Measurements from ENCODE around the gene MYBPC2. TPM values are rescaled to one million over a fixed set of nuclear protein-coding genes. Genes with fewer than 3 reads are reported as not detected.
A peak's percentile ranks its signal among the peaks of the same experiment; 100 is the strongest.

MYBPC2 gene
- total RNA-seq, 2 experiments from 2014 or later, result 0.08 TPM; not detected in 1

DNA sequence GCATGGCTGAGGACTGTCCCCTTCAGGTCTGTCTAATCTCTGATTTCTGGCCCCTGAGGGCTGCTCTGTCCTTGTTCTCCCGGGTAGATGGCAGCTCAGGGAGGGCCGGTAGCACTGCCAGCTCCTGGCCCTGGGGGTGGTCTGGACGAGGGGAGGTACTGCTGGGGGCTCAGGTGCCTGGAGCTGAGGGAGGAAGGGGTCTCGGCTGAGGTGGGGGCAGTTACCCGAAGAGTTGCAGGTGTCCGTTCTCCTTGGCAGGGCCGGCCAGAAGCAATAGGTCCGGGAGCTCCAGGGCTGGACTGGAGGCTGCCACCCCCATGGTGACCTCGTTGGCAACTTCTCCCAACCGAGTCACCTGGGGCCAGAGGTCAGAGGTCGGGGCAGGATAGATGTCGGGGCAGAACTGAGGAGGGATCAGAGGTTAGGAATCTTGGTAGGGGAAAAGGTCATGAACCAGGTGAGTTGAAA, 42.4 kb downstream of the MYBPC2 start:
- intact Hi-C loops (cut with DNase I, micrococcal nuclease), result loop anchor here in 1 of 2 experiments (5.0 kb wide), 1 partner anchor 108 kb away; the partner anchor contains the start of gene NAPSA
- DNase-seq, result peak in 1 of 14 experiments; percentile 38
- Histone ChIP-seq H3K4me1 (ENCODE audit: insufficient read depth, low read length) (peaks cover 43% of the 10 kb centered on the region), H3K9me3 (ENCODE audit: control insufficient read depth in 1 of 2, insufficient read depth in 1 of 2, low read length in 2 of 2) (peaks cover 0 to 6% of the 10 kb centered on the region in 2 experiments), H3K4me3 (ENCODE audit: low read length) (no peak overlapping the region), H3K27me3 (ENCODE audit: control insufficient read depth in 1 of 2, insufficient read depth in 2 of 2, low read length in 2 of 2) (no peaks in the 10 kb centered on the region), H3K27ac (ENCODE audit: low read depth in 1 of 2, low read length in 2 of 2) (no peak overlapping the region), H3K36me3 (ENCODE audit: insufficient read depth, low read length) (peaks cover 22% of the 10 kb centered on the region)
- peaks cover 37% of the 10 kb centered on the region for H3K36me3 Mint-ChIP-seq (ENCODE audit: low read depth)
- POLR2A ChIA-PET, result interaction anchor here (0.9 to 1.3 kb wide), 2 partner anchors 36 to 117 kb away, joined by 3 to 4 read pairs; partner anchors contain the start of gene JOSD2
- H3K27ac Mint-ChIP-seq, result peak overlapping the region; percentile 95
- peak overlapping the region; percentile 95 for H3K4me3 Mint-ChIP-seq
- H3K4me1 Mint-ChIP-seq (ENCODE audit: low read depth), result peaks cover 22% of the 10 kb centered on the region
- no peaks in the 10 kb centered on the region for H3K27me3 Mint-ChIP-seq
- ATAC-seq (ENCODE audit: poor library complexity), result no peak
- H3K9me3 Mint-ChIP-seq, result no peaks in the 10 kb centered on the region
- TF ChIP-seq, protein P1, sequence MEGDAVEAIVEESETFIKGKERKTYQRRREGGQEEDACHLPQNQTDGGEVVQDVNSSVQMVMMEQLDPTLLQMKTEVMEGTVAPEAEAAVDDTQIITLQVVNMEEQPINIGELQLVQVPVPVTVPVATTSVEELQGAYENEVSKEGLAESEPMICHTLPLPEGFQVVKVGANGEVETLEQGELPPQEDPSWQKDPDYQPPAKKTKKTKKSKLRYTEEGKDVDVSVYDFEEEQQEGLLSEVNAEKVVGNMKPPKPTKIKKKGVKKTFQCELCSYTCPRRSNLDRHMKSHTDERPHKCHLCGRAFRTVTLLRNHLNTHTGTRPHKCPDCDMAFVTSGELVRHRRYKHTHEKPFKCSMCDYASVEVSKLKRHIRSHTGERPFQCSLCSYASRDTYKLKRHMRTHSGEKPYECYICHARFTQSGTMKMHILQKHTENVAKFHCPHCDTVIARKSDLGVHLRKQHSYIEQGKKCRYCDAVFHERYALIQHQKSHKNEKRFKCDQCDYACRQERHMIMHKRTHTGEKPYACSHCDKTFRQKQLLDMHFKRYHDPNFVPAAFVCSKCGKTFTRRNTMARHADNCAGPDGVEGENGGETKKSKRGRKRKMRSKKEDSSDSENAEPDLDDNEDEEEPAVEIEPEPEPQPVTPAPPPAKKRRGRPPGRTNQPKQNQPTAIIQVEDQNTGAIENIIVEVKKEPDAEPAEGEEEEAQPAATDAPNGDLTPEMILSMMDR (IDR thresholded peaks at IDR 0.05), result no peak
- CTCF ChIA-PET, result no interaction called here

DNA sequence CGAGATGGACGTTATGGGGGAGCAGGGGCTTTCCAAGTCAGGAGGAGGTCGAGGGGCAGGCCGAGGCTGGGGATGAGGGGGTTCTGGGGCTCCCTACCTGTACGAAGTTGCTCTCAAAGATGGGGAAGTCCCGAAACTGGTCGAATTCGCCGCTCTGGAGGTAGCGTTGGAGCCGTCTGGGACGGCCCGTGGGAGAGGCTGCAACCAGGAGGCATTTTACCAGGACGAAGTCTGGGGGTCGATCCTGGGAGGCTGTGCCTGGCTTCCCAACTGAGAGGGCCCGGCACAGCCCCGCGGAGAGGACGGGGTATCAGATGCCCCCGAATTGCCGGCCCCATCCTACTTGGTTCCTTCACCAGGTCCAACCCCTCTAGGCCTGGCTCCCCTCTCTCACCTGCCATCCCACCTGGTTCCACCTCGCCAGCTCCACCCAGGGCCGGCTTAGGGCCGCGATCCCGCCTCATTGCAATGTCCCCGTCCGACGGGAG, 43.1 kb downstream of the MYBPC2 start:
- no peak for DNase-seq
- Histone ChIP-seq H3K27ac (ENCODE audit: low read depth in 1 of 2, low read length in 2 of 2) (peak overlapping the region in 1 of 2 donors; percentile 73), H3K27me3 (ENCODE audit: control insufficient read depth in 1 of 2, insufficient read depth in 2 of 2, low read length in 2 of 2) (no peaks in the 10 kb centered on the region), H3K9me3 (ENCODE audit: control insufficient read depth in 1 of 2, insufficient read depth in 1 of 2, low read length in 2 of 2) (peaks cover 0 to 6% of the 10 kb centered on the region in 2 experiments), H3K4me1 (ENCODE audit: insufficient read depth, low read length) (peaks cover 43% of the 10 kb centered on the region), H3K36me3 (ENCODE audit: insufficient read depth, low read length) (peaks cover 28% of the 10 kb centered on the region), H3K4me3 (ENCODE audit: low read length) (peak overlapping the region; percentile 79)
- Mint-ChIP-seq H3K27ac (peak overlapping the region; percentile 95), H3K4me3 (peak overlapping the region; percentile 95), H3K9me3 (no peaks in the 10 kb centered on the region), H3K4me1 (ENCODE audit: low read depth) (peaks cover 22% of the 10 kb centered on the region), H3K27me3 (no peaks in the 10 kb centered on the region), H3K36me3 (ENCODE audit: low read depth) (peaks cover 38% of the 10 kb centered on the region)
- TF ChIP-seq, protein P1 (IDR thresholded peaks at IDR 0.05), result no peak
- CTCF ChIA-PET, result no interaction called here
- intact Hi-C loops (cut with DNase I, micrococcal nuclease), result loop anchor here (1.0 to 5.0 kb wide), 3 partner anchors 36 to 108 kb away; partner anchors contain the start of genes JOSD2 (in 2 of the 2), MYBPC2 (in 1 of the 2) and NAPSA (in 1 of the 2)
- POLR2A ChIA-PET, result interaction anchor here (0.9 to 1.3 kb wide), 2 partner anchors 36 to 118 kb away, joined by 3 to 4 read pairs; partner anchors contain the start of gene JOSD2
- ATAC-seq (ENCODE audit: poor library complexity), result no peak

DNA sequence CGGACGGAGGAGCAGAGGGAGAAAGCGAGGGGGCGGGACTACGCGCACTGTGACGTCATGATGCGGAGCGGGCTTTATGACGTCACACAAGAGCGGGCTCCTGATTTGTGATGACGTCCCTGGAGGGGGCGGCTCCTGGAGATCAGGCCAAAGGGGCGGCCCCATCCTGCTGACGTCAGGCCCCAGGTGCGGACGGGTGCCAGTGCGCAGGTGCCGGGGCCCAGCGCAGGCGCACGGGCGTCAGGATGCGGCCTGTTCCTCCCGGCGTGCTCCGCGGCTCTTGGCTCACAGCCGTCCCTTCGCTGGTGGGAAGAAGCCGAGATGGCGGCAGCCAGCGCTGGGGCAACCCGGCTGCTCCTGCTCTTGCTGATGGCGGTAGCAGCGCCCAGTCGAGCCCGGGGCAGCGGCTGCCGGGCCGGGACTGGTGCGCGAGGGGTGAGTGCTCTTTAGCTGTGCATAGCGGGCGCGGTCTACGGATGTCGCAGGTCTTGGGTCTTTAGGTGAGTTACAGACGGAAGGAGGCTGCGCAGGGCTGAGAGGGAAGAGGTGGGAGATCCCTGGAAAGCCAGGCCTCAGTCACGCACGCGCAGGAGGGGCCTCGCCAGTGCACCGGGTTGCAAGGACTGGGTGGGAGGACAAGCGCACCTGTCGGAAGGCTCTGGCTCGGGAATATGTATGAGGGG, 43.7 kb downstream of the MYBPC2 start, which contains the start of the genes EMC10 and GARIN5A:
Gene EMC10 (plus strand): TSS at position 284 of the 683 bp plus-strand sequence. CDS start 38 bp downstream, at position 322.
Gene GARIN5A (minus strand): TSS at position 625 of the 683 bp plus-strand sequence. CDS start 460 bp downstream, at position 165.
- Histone ChIP-seq H3K4me1 (ENCODE audit: insufficient read depth, low read length) (peaks cover 43% of the 10 kb centered on the region), H3K36me3 (ENCODE audit: insufficient read depth, low read length) (peaks cover 34% of the 10 kb centered on the region), H3K27ac (ENCODE audit: low read depth in 1 of 2, low read length in 2 of 2) (peak within 1 kb of the TSS; percentile 73 to 82), H3K27me3 (ENCODE audit: control insufficient read depth in 1 of 2, insufficient read depth in 2 of 2, low read length in 2 of 2) (no peaks in the 10 kb centered on the region), H3K4me3 (ENCODE audit: low read length) (peak within 1 kb of the TSS; percentile 79), H3K9me3 (ENCODE audit: control insufficient read depth in 1 of 2, insufficient read depth in 1 of 2, low read length in 2 of 2) (peaks cover 0 to 6% of the 10 kb centered on the region in 2 experiments)
- DNase-seq, result peak; percentile 81 to 98 (median 92)
- Mint-ChIP-seq H3K4me1 (ENCODE audit: low read depth) (peaks cover 22% of the 10 kb centered on the region), H3K9me3 (no peaks in the 10 kb centered on the region), H3K36me3 (ENCODE audit: low read depth) (peaks cover 44% of the 10 kb centered on the region), H3K27me3 (no peaks in the 10 kb centered on the region), H3K27ac (peak within 1 kb of the TSS; percentile 95), H3K4me3 (peak within 1 kb of the TSS; percentile 95)
- peak; percentile 95 for ATAC-seq (ENCODE audit: poor library complexity)
- TF ChIP-seq, protein P1 (IDR thresholded peaks at IDR 0.05), result no peak
- intact Hi-C loops (cut with DNase I, micrococcal nuclease), result loop anchor here (1.0 to 5.0 kb wide), 3 partner anchors 35 to 109 kb away; partner anchors contain the start of genes JOSD2 (in 2 of the 2), MYBPC2 (in 1 of the 2) and NAPSA (in 1 of the 2)
- CTCF ChIA-PET, result no interaction called here
- POLR2A ChIA-PET, result interaction anchor here (0.9 to 1.1 kb wide), 3 partner anchors 100 to 119 kb away, joined by 3 to 12 read pairs (median 4); partner anchors contain the start of gene NR1H2
